Activated T-cell treated with anti-CD3 and anti-CD28 coated beads, Interleukin-2, amount 50 U/mL, for 4 hours (primary cell): ENCODE results near the gene CYP2W1. TPM values are rescaled to one million over a fixed set of nuclear protein-coding genes. Genes with fewer than 3 reads are reported as not detected.
"Not testable (repeated sequence)": the region's sequence is repeated elsewhere in the genome, so short reads cannot be mapped to it uniquely, and the experiment has no call there.

Experiments
- ATAC-seq, 2 donors: fragments of 200-7000 bp; cut with Tn5 transposase; one replicate each; pipeline ENCODE4 v1.10.0; 2021
- DNase-seq: peaks from one replicate; pipeline ENCODE4 v3.0.0-alpha.2; 2020
- H3K27me3 Mint-ChIP-seq: one replicate; pipeline ENCODE4 v1.8.0; 2021; ENCODE audit warnings: low read depth, mixed read lengths
- H3K36me3 Mint-ChIP-seq: one replicate; pipeline ENCODE4 v1.8.0; 2022; ENCODE audit warnings: mixed read lengths; ENCODE audit not compliant: insufficient read depth
- H3K4me1 Mint-ChIP-seq: one replicate; pipeline ENCODE4 v1.8.0; 2021; ENCODE audit warnings: low read depth, mixed read lengths
- H3K4me3 Mint-ChIP-seq: one replicate; pipeline ENCODE4 v1.8.0; 2021; ENCODE audit warnings: mild to moderate bottlenecking, moderate library complexity, mixed read lengths
- H3K9me3 Mint-ChIP-seq: one replicate; pipeline ENCODE4 v1.8.0; 2021; ENCODE audit warnings: mixed read lengths
- total RNA-seq, 3 donors: library from RNA; stranded (reverse); gene quantifications; one replicate each; pipeline ENCODE4 v1.2.1, GENCODE V29; 2021

Gene CYP2W1
- total RNA-seq, 3 donors from 2014 or later = not detected

DNA sequence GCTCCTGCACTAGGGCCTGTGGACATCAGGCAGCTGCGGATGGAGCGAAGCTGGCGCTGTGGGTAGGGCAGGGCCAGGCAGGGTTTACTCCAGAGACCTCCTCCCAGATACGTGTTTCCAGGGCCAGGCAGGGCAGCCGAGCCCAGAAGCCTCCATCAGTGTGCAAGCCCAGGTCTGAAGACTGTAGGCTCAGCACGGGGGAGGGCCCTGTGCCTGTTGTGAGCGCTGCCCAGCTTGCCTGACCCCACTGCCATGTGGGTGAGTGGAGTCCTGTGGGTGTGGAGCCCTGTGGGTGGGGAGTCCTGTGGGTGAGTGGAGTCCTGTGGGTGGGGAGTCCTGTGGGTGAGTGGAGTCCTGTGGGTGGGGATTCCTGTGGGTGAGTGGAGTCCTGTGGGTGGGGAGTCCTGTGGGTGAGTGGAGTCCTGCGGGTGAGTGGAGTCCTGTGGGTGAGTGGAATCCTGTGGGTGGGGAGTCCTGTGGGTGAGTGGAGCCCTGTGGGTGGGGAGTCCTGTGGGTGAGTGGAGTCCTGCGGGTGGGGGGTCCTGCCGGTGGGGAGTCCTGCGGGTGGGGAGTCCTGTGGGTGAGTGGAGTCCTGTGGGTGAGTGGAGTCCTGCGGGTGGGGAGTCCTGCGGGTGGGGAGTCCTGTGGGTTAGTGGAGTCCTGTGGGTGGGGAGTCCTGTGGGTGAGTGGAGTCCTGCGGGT is 18.2 kb downstream of the CYP2W1 start:
- not testable (repeated sequence) for H3K9me3 Mint-ChIP-seq, ATAC-seq, H3K4me3 Mint-ChIP-seq, H3K36me3 Mint-ChIP-seq, DNase-seq, H3K4me1 Mint-ChIP-seq, H3K27me3 Mint-ChIP-seq

DNA sequence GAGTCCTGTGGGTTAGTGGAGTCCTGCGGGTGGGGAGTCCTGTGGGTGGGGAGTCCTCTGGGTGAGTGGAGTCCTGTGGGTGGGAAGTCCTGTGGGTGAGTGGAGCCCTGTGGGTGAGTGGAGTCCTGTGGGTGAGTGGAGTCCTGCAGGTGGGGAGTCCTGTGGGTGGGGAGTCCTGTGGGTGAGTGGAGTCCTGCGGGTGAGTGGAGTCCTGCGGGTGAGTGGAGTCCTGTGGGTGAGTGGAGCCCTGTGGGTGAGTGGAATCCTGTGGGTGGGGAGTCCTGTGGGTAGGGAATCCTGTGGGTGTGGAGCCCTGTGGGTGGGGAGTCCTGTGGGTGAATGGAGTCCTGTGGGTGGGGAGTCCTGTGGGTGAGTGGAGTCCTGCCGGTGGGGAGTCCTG is 19.0 kb downstream of the CYP2W1 start:
- not testable (repeated sequence) for ATAC-seq, H3K36me3 Mint-ChIP-seq

DNA sequence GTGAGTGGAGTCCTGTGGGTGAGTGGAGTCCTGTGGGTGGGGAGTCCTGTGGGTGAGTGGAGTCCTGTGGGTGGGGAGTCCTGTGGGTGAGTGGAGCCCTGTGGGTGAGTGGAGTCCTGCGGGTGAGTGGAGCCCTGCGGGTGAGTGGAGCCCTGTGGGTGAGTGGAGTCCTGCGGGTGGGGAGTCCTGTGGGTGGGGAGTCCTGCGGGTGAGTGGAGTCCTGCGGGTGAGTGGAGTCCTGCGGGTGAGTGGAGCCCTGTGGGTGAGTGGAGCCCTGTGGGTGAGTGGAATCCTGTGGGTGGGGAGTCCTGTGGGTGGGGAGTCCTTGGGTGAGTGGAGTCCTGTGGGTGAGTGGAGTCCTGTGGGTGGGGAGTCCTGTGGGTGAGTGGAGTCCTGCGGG is 19.5 kb downstream of the CYP2W1 start:
- not testable (repeated sequence) for H3K4me3 Mint-ChIP-seq

More for the DNA sequence above, 19.0 kb downstream of the CYP2W1 start:
- not testable (repeated sequence) for H3K9me3 Mint-ChIP-seq, H3K4me3 Mint-ChIP-seq, DNase-seq, H3K27me3 Mint-ChIP-seq, H3K4me1 Mint-ChIP-seq

DNA sequence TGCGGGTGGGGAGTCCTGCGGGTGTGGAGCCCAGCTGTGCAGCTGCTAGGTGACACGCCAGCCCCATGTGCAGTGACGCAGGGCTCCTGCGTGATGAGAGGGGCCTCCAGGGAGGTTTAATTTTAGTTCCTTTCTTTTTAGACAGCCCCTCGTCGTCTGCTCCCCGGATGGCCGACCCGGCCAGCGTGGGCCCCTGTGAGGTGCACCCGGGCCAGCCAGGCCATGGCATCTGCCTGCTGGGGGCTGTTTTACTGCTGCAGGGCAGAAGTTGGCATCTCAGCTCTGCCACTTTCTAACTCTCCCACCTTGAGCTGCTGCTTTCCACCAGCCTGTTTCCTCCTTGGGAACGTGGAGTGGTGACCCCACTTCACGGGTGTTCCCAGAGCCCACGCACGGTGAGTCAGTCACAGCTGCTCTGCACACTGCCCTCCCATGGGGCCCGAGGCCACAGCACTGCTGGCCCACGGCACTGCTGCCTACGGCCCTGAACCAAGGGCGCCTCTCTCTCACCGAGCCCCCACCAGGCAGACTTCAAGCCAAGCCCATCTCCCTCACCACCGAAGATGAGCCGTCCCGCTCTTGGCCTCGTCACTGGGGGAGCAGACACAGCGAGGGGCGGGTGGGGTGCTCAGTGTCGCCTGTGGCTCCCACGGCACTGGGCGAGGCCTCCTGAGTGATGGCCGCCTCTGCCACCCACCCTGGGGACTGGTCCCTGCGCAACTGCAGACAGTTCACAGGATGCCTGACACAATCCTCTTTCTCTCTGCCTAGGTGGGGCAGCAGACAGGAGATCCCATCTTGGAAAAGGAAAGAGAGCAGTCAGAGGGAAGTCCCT is 21.3 kb downstream of the CYP2W1 start:
- Mint-ChIP-seq H3K9me3 (no peaks in the 10 kb centered on the region), H3K27me3 (no peaks in the 10 kb centered on the region), H3K36me3 (peaks cover 11% of the 10 kb centered on the region), H3K4me3 (no peak overlapping the region), H3K4me1 (no peaks in the 10 kb centered on the region)
- no peak for ATAC-seq
- DNase-seq = no peak

More for the DNA sequence above, 19.5 kb downstream of the CYP2W1 start:
- not testable (repeated sequence) for H3K4me1 Mint-ChIP-seq, H3K36me3 Mint-ChIP-seq, H3K9me3 Mint-ChIP-seq, H3K27me3 Mint-ChIP-seq, DNase-seq, ATAC-seq

DNA sequence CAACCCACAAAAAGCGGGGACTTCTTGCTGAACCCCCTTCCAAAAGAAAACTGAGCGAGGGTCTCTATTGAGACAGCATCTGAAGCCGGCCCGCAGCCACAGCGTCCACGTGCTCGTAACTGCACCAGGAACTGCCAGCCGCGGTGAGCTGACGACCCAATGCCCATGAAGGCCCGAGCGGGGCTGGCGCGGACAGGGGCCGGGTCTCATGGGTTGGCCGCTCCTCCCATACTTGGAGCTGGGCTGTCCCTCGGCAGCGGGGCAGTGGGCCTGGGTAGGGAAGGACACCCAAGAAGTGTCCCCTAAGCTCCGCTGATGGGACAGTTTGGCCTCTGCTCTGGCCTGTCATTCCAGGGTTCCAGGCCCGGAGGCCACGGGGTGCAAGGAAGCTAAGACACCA is 22.3 kb downstream of the CYP2W1 start:
- no peak overlapping the region for H3K4me3 Mint-ChIP-seq
- no peaks in the 10 kb centered on the region for H3K4me1 Mint-ChIP-seq
- no peaks in the 10 kb centered on the region for H3K9me3 Mint-ChIP-seq
- ATAC-seq = no peak
- H3K36me3 Mint-ChIP-seq = peaks cover 16% of the 10 kb centered on the region
- DNase-seq = no peak
- H3K27me3 Mint-ChIP-seq = no peaks in the 10 kb centered on the region

DNA sequence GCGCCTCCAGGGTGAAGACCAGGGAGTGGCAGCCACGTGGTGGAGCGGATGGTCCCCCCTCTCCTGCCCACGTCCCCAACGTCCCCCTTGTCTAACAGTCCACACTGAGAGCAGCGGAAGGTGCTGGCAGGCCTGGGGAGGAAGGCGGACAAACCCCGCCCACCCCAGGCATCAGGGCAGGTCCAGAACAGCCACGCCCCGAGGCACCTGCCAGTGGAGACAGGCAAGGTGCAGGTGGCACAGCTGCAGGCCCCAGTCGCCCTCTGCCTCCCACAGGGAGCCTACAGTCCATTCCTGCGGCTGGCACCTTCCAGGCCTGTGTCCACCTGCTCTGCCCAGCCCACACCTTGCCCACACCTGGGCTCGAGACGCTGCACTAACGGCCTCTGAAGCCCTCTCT is 24.9 kb downstream of the CYP2W1 start:
- no peaks in the 10 kb centered on the region for H3K27me3 Mint-ChIP-seq
- no peak for ATAC-seq
- DNase-seq = no peak
- H3K4me1 Mint-ChIP-seq = peaks cover 8% of the 10 kb centered on the region
- no peaks in the 10 kb centered on the region for H3K9me3 Mint-ChIP-seq
- peaks cover 16% of the 10 kb centered on the region for H3K36me3 Mint-ChIP-seq
- no peak overlapping the region for H3K4me3 Mint-ChIP-seq

DNA sequence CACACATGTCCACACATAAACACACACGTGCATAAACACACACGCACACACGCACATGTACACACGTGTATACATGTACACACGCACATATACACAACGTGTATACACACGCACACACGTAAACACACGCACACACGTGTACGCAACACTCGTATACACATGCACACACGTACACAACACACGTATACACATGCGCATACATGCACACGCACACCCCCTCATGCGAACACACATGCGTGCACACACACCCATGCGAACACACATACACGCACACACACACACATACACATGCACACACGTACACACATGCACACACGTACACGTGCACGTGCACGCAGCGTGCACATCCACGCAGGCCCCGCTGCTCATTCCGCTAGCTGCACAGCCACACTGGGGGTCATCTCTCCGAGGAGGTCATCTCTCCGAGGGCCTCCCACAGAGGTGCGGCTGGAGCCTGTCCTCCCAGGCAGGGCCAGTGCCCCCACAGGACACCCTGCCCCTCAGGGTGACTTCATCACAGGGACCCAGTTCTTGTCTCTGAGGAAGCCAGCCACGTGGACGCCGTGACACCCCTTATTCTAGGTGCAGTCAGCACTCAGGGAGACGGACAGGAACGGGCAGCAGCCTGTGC is 25.9 kb downstream of the CYP2W1 start:
- Mint-ChIP-seq H3K36me3 (peaks cover 16% of the 10 kb centered on the region), H3K27me3 (no peaks in the 10 kb centered on the region), H3K4me1 (peaks cover 8% of the 10 kb centered on the region), H3K9me3 (no peaks in the 10 kb centered on the region), H3K4me3 (no peak overlapping the region)
- DNase-seq (no peak), ATAC-seq (no peak)

DNA sequence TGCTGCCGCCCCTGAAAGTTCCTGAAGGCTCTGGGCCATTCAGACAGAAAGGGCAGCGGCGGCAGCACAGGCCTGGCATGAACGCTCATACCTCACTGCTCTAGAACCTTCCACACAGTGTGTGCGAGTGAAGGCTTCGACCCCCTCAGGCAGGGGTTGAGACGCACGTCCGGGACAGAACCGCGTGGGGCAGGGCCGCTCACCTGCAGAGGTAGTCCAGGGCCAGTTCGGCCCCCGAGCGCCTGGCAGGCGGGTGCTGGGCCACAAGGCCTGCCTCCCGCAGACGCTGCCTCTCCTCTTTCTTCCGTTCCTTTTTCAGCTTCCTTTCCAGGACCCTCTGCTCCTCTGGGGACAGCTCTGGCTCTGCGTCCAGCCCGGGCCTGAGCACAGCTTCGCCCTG is 26.8 kb downstream of the CYP2W1 start:
- ATAC-seq (no peak), DNase-seq (no peak)
- Mint-ChIP-seq H3K27me3 (no peaks in the 10 kb centered on the region), H3K9me3 (no peaks in the 10 kb centered on the region), H3K36me3 (peaks cover 16% of the 10 kb centered on the region), H3K4me3 (no peak overlapping the region), H3K4me1 (peaks cover 8% of the 10 kb centered on the region)

DNA sequence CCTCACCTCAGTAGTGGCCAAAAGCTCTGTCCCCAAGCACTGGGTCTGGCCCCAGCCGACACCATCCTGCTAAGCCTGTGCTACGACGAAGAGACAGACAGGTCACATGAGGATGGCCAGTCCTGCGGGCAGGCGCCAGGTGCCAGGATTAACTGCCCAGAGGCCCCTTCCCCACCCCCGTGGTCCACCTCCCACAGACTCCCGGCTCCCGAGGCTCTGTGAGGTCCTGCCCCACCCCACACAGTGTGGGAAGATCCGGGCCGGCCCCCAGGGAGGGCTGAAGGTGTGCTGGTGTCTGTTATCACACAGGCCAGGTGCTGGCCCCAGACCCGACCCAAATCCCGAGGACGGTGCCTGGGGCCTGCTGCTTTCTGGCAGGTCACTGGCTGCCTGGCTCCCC is 27.2 kb downstream of the CYP2W1 start:
- H3K27me3 Mint-ChIP-seq = no peaks in the 10 kb centered on the region
- peaks cover 16% of the 10 kb centered on the region for H3K36me3 Mint-ChIP-seq
- H3K9me3 Mint-ChIP-seq = no peaks in the 10 kb centered on the region
- ATAC-seq = no peak
- H3K4me1 Mint-ChIP-seq = peaks cover 8% of the 10 kb centered on the region
- no peak for DNase-seq
- no peak overlapping the region for H3K4me3 Mint-ChIP-seq

DNA sequence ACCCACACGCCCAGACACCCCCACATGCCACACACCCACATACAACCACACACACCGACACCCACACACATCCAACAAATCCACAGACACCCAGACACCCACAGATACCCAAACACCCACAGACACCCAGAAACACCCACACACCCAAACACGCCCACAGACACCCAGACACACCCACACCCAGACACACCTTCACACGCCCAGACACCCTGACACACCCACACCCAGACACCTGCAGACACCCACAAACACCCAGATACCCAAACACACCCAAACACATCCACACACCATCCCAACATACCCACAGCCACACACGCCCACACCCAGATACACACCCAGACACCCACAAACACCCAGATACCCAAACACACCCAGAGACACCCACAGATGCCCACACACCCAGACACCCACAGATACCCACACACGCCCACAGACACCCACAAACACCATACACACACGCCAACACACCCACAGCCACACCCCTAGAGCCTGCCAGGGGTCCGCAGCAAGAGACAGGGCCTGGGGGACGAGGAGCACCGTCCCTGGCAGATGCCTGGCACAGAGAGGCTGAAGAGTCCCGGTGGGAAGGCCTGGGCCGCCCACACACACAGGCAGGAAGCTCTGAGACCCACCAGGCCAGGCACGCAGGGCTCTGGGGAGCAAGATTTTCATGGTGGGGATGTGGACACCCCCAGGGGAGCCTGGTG is 28.5 kb downstream of the CYP2W1 start:
- peaks cover 8% of the 10 kb centered on the region for H3K4me1 Mint-ChIP-seq
- no peak overlapping the region for H3K4me3 Mint-ChIP-seq

DNA sequence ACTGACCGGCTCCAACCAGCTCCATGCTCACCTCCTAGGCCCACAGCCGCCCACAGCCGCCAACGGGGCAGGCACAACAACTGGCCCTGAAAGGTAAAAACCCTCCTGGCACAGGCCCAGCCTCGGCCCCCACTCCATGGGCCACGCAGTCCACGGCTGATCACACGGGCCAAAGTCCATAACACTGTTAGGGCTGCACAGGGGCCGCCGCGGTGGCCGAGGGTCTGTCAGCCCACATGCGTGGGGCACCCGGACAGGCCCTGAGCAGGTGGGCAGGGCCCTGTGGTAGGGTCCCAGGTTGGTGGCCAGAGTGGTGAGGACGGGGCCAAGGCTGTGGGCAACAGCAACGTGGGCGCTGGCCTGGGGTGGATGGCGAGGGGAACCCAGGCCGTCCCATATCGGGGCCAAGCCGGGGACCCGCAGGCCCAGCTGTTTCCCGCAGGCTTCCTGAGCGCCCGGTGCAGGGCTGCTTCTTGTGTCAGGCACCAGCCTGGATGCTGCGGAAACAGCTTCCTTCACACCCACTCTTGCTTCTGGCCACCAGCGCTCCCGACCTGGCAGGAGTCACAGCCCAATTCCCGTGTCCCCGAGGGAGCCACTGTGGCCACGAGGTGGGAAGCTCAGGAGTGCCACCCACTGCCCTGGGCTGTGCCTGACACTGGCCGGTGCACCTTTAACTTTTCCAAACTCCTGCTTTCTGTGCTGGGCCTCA is 29.2 kb downstream of the CYP2W1 start:
- ATAC-seq (no peak), DNase-seq (no peak)
- Mint-ChIP-seq H3K9me3 (no peaks in the 10 kb centered on the region), H3K4me3 (no peak overlapping the region), H3K27me3 (no peaks in the 10 kb centered on the region), H3K36me3 (peaks cover 13% of the 10 kb centered on the region), H3K4me1 (peaks cover 8% of the 10 kb centered on the region)

More for the DNA sequence above, 28.5 kb downstream of the CYP2W1 start:
- Mint-ChIP-seq H3K27me3 (no peaks in the 10 kb centered on the region), H3K36me3 (peaks cover 13% of the 10 kb centered on the region), H3K9me3 (no peaks in the 10 kb centered on the region)
- no peak for DNase-seq
- ATAC-seq = no peak

DNA sequence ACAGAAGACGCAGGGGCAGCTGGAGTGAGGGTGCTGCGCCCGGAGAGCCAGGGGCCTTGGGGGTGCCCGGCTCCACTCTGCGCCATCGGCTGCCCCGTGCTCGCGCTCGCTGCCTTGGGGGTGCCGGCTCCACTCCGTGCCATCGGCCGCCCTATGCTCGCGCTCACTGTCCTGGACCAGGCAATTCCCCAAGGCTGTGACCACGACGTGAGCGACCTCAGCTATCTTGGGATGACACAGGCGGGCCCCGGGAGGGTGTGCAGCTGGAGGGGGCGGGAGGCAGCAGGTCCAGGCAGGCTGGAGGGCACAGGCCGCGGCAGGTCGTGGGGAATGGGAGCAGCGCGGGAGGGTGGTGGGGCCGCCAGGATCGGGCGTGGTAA is 29.7 kb downstream of the CYP2W1 start:
- no peaks in the 10 kb centered on the region for H3K27me3 Mint-ChIP-seq
- H3K36me3 Mint-ChIP-seq = peaks cover 13% of the 10 kb centered on the region
- H3K9me3 Mint-ChIP-seq = no peaks in the 10 kb centered on the region
- ATAC-seq = no peak
- peaks cover 8% of the 10 kb centered on the region for H3K4me1 Mint-ChIP-seq
- no peak for DNase-seq
- H3K4me3 Mint-ChIP-seq = no peak overlapping the region

DNA sequence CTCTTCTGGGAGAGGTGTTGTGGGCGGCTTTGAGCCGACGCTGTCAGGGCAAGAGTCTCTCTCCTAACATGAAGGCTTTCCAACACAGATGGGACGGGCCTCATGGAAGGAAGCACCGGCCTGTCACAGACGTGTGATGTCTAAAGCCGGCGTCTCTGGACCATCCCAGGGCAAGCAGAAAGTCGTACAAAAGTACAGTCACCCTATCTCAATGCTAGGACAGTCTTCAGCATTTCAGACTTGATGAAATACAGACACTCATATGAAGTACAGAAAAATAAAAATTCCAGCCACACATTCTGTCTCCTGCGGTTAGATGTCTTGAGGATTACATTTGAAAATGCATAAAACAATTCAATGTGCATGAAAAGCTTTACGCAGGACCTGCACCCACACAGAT is 30.6 kb downstream of the CYP2W1 start:
- Mint-ChIP-seq H3K36me3 (peaks cover 12% of the 10 kb centered on the region), H3K9me3 (no peaks in the 10 kb centered on the region), H3K27me3 (no peaks in the 10 kb centered on the region), H3K4me3 (no peak overlapping the region), H3K4me1 (peaks cover 14% of the 10 kb centered on the region)
- no peak for DNase-seq
- ATAC-seq = no peak

DNA sequence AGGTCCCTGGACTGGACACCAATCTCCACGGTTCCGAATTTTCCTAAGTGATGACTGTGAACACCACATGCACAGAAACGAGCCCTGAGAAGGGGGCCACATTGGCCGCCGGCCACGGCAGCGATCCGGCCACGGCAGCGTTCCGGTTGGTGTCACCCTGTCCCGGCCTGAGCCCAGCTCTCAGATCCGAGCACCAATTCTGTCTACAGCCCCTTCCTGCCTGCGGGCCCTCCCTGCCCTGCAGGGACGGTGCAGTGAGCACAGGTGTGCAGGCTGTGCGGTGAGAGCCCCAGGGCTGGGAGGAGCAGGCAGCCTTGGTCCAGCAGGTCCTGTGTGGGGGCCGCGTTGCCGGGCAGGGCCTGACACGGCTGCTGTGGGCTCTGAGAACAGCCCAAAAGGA is 31.7 kb downstream of the CYP2W1 start:
- Mint-ChIP-seq H3K9me3 (no peaks in the 10 kb centered on the region), H3K4me3 (no peak overlapping the region), H3K27me3 (no peaks in the 10 kb centered on the region), H3K36me3 (peaks cover under 1% of the 10 kb centered on the region), H3K4me1 (peaks cover 14% of the 10 kb centered on the region)
- DNase-seq = no peak
- no peak for ATAC-seq
